Hematopoietic multipotent progenitor cell treated with erythropoietin and hydrocortisone succinate and interleukin-3 and kit ligand, for 6 days (in vitro differentiated cells): Measurements from ENCODE around the gene ZNF594.
"Not testable (repeated sequence)": the region's sequence is repeated elsewhere in the genome, so short reads cannot be mapped to it uniquely, and the experiment has no call there.

ENCODE experiments used
- DNase-seq: peaks from one replicate; pipeline ENCODE4 v3.0.0-alpha.2; 2015

Gene ZNF594

DNA sequence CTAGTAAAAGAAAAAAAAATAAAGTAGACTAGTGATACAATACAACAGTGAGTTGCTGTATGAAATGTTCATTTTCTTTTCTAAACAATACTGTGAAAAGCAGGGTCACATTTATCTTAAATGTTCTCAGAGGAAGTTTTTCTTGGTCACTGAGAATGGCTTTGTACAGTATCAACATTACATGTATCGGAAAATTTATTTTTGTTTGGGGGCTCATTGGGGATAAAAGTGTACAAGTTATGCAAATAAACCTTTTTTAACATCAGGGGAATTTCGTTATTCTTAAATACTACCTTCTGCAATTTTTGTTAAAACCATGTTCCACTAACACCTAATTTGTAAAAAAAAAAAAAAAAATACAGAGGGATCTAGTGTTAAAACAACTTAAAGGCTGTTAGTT, 8.7 kb upstream of the ZNF594 start:
- DNase-seq = no peak

DNA sequence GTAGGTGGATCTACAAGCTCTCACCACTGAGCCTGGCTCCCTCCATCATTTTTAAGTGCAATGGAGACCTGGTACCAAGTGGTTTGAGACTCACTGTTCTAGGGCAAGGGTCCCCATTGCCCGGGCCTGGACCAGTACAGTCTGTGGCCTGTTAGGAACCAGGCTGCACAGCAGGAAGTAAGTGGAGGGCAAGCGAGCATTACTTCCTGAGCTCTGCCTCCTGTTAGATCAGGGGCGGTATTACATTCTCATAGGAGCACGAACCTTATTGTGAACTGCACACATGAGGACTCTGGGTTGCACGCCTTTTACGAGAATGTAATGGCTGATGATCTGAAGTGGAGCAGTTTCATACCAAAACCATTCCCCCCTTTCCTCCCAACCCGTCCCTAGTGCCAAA, 6.8 kb upstream of the ZNF594 start:
- no peak for DNase-seq

DNA sequence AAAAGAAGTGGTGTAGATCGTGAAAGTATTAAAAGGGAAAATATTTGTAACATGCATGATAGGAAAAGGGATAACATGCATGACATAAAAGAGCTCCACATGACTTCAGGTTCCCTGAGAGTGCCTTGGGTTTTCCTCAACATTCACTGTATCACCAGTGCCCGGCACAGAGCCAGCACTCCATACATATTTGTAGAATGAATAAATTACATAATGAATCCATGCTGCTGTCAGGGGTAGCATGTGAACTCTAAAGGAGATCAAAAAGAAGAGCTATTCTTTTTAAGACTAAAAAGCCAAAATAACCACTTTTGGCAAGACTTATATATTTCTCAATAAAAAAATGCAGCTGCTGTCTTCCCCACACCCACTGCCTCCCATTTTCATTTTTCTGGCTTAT, 2.7 kb upstream of the ZNF594 start:
- DNase-seq = no peak

DNA sequence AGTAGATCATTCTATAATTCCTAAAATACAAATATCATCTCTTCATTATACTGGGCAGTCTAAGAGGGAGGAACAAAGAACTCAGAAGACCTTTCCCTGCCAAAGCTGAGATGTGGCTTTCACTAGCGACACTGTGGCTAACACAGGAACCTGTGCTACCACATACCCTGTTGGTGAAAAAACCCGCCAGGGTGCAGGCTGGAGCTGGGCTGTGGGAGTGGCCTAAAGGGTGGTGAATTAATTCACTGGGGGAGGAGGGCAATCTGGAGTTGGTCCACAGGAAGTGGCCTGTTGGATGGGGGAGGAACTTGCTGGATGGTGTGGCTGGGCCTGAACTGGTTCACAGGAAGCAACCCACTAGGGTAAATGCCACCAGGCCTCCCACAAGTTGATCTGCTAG, 7.4 kb downstream of the ZNF594 start:
- DNase-seq = no peak

DNA sequence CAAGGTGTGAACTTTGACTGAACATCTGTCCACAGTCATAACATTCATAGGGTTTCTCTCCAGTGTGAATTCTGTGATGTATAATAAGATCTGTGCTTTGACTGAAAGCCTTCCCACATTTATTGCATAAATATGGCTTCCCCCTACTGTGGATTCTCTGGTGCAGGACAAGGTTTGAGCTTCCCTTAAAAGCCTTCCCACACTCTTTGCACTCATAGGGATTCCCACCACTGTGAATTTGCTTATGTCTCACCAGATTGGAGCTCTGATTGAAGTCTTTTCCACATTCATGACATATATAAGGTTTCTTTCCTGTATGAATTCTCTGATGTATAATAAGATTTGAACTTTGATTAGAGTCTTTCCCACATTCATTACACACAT, 8.3 kb downstream of the ZNF594 start:
- no peak for DNase-seq

DNA sequence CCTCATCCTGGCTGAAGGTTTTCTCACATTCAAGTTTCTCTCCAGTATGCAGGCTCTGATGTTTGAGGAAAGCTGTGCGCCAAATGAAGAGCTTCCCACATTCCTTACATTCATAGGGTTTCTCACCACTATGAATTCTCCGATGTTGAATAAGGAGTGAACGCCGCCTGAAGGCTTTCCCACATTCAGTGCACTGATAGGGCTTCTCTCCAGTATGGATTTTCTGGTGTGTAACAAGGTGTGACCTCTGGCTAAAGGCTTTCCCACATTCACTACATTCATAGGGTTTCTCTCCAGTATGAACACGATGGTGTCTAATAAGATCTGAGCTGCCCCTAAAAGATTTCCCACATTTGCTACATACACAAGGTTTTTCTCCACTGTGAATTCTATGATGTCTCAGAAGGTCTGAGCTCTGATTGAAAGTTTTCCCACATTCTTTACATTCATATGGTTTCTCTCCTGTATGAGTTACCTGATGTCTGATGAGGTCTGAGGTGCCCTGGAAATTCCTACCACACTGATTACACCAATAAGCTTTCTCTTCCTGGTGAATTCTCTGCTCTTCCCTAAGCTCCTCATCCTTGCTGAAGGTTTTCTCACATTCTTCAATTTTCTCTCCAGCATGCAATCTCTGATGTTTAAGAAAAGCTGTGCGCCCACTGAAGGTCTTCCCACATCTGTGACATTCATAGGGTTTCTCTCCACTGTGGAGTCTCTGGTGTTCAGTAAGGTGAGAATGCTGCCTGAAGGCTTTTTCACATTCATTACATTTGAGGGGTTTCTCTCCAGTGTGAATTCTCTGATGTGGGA, 8.9 kb downstream of the ZNF594 start:
- no peak for DNase-seq

DNA sequence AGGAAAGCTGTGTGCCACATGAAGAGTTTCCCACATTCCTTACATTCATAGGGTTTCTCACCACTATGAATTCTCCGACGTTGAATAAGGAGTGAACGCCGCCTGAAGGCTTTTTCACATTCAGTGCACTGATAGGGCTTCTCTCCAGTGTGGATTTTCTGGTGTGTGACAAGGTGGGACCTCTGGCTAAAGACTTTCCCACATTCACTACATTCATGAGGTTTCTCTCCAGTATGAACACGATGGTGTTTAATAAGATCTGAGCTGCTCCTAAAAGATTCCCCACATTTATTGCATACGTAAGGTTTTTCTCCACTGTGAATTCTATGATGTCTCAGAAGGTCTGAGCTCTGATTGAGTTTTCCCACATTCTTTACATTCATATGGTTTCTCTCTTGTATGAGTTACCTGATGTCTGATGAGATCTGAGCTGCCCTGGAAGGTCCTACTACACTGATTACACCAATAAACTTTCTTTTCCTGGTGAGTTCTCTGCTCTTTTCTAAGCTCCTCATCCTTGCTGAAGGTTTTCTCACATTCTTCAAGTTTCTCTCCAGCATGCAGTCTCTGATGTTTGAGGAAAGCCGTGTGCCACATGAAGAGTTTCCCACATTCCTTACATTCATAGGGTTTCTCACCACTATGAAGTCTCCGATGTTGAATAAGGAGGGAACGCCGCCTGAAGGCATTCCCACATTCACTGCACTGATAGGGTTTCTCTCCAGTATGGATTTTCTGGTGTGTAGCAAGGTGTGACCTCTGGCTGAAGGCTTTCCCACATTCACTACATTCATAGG, 10.0 kb downstream of the ZNF594 start:
- no peak for DNase-seq

DNA sequence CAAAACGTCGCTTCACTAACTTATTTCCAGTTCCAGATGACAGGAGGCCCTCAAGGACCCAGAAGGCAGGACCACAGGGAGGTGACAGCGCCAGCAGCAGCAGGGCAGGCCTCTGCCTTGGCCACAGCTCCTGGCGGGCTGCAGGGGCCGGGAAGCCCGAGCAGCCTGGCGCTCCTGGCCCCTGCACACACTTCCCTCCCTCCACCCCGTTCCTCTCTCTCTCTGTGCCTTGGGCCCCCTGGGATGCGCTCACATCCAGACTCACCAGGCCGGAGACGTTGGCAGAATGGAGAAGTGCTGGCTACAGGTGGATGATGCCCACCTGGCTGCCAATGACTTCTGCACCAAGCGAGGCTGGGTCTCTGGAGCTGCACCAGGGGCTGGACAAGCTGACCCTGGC, 12.7 kb downstream of the ZNF594 start:
- no peak for DNase-seq

DNA sequence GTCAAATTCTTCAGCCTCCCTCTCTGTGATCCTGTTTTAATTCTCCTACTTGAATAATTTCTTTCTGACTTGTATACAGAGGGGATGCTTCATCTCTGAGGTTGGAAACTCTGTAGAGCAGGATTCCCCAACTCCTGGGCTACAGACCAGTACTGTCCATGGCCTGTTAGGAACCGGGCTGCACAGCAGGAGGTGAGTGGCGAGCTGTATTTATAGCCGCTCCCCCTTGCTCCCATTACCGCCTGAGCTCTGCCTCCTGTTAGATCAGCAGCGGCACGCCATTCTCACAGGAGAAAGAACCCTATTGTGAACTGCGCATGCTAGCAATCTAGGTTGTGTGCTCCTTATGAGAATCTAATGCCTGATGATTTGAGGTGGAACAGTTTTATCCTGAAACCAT, 16.6 kb downstream of the ZNF594 start:
- DNase-seq = not testable (repeated sequence)

DNA sequence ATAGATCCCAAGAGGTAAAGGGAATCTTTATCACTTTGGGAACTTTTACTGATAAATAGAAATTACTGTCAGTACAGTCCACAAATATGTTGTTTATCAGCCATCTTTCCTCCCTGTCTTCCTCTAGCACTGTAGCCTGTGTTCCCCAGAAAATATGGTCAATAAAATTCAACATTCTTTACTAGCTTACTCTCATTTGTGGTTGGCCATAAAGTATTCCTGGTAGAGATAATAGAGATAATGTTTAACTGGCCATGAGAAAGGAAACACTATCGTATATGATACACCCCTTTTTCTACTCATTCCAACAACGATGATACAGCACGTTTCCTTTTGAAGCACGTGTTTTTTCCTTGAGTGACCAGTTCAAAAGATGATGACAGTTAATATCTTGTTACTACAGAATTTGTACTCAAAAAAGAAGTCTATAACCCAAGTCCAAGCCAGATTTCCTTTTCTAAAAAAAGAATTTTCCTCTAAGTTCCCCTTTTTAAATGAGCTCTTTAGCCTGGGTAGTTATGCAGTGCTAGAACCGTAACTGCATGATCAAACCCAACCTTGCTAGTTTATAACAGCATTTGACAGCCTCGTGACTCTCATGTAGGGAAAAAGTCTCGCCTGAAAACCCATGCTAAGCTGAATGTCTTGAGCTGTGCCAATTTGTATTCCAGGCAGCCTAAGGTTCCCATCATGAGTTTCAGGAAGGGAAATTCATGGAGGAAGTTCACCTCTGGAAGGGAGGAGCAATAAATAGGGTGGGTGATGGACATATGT, 25.7 kb downstream of the ZNF594 start:
- DNase-seq = not testable (repeated sequence)

DNA sequence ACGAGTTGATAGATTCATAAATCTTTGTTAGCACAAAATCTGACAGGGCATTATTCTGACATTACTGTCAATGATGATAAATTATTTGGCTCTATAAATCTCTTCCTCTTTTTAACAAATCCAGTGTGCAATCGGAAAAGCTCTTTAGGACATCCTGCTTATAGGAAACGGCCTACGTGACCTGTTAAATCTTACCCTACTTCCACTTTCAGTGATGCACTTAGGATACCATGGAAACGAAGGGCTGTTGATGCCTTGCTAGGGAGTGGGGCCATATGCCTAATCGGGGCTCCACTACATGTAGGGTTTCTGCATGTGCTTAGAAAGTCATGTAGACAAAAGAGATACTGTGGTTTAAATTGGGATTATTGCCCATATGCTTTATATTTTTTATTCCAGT, 27.2 kb downstream of the ZNF594 start:
- DNase-seq = no peak

DNA sequence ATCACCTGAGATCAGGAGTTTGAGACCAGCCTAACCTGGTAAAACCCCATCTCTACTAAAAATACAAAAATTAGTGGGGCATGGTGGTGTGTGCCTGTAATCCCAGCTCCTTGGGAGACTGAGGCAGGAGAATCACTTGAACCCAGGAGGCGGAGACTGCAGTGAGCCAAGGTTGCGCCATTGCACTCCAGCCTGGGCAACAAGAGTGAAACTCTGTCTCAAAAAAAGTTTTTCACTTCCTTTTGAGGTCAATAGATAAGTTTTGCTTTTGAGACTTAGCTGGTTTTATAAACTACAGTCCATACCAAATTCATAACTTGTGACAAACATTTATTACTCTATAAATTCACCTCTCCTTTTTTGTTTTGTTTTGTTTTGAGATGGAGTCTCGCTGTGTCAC, 29.9 kb downstream of the ZNF594 start:
- DNase-seq = not testable (repeated sequence)

DNA sequence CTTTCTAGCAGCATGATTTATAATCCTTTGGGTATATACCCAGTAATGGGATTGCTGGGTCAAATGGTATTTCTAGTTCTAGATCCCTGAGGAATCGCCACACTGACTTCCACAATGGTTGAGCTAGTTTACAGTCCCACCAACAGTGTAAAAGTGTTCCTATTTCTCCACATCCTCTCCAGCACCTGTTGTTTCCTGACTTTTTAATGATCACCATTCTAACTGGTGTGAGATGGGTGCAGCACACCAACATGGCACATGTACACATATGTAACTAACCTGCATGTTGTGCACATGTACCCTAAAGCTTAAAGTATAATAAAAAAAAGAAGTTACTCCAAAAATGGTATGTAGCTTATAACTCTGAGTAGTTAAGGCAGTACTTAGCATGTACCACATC, 31.0 kb downstream of the ZNF594 start:
- not testable (repeated sequence) for DNase-seq

DNA sequence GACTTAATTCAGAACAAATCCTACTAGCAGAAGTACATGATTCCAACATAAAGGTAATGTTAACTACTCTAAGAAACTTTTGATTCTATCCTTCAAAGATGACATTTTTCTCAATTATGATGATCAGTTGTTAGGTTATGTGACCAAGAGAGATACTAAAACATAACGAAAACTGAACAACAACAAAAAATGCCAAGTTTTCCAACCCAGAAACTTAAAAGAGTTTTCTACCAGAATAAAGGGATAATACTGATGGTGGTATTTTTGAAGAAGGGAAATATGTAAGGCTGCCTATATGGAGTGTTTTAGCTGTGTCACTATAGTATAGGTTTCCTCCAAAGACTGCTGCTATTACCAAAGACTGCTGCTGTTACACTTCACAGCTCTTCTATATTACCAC, 45.5 kb downstream of the ZNF594 start:
- DNase-seq = not testable (repeated sequence)

DNA sequence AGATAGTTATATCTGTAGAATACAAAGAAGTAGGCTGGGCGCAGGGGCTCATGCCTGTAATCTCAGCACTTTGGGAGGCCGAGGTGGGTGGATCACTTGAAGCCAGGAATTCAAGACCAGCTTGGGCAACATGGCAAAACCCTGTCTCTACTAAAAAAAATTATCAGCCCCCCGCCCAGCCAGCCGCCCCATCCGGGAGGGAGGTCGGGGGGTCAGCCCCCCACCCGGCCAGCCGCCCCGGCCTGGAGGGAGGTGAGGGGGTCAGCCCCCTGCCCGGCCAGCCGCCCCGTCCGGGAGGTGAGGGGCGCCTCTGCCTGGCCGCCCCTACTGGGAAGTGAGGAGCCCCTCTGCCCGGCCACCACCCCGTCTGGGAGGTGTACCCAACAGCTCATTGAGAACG, 48.8 kb downstream of the ZNF594 start:
- DNase-seq = not testable (repeated sequence)

DNA sequence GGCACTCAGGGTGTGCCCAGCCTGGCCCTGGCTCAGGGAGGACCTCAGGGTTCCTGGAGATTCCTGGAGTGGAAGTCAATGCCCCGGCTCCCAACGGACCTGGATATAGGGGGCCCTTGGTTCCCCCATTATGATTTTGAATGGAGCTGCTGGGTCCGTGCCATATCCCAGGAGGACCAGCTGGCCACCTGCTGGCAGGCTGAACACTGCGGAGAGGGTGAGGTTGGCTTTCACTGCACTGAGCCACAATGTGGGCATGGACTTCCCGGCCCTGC, 52.3 kb downstream of the ZNF594 start:
- no peak for DNase-seq

DNA sequence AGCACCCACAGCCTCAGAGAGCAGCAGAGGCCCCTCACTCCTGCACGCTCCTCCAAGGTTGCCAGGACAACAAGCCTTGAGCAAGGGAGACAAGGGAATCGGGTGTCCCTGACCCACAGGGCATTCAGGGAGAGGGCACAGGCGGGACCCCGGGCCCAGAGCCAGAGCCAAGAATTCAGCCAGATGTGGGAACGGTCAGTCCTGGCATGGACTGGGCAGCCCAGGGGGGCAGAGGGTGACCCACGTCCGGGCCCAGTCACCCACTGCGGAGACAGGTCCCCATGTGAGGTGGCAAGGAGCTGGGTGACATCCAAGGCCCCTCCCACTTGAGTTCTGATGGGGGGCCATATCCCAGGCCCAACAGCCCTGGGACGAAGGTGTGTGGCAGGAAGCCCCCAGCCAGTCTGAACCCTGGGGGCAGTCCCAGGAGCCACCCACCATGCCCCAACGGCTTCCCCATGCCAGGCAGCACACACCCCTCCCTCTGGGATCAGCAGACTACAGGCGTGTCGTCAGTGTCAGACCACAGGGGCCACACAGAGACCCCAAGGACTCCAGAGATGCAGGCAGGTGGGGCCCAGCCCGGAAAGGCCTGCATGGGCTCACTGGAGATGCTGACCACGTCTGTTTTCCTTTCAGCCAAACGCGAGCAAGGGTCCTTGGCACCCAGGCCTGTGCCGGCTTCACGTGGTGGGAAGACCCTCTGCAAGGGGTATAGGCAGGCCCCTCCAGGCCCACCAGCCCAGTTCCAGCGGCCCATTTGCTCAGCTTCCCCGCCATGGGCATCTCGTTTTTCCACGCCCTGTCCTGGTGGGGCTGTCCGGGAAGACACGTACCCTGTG, 52.8 kb downstream of the ZNF594 start:
- DNase-seq = no peak

DNA sequence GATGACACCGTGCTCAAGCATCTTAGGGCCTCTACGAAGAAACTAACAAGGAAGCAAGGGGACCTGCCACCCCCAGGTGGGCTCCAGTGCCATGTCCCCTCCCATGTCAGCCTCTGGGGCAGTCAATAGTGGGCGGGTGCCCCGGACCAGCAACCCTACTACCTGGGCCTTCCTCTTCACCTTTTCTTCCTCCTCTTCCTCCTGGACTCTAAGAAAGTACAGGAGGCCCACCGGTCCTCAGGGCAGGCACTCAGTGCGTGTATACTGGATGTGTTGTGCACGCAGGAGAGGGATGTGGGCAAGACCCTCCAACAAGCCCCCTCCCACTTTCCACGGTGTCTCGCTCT, 53.5 kb downstream of the ZNF594 start:
- DNase-seq = not testable (repeated sequence)

DNA sequence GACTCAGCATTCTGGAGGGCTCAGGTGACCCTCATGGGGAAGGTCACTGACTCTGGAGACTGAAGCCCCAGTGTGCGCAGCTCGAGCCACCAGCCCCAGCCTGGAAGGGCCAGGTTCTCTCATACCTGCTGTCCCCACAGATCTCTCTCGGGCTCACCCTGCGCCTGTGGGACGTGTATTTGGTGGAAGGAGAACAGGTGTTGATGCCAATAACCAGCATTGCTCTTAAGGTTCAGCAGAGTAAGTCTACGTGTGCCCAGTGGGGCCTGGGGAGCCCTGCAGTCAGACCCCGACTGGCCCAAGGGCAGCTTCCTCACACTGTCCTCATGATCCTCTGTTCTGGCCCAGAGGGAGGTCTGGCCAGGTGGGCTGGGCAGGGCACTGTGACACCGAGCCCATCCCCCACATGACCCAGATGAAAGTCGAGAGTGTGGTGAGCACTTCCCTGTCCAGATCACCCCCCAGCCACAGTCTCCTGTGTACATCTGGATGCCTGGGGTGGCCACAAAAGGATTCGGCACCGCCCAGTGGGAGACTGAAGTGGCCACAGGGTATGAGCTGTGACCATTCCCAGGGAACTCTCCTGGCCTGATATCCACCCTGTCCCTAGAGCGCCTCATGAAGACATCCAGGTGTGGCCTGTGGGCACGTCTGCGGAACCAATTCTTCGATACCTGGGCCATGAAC, 54.0 kb downstream of the ZNF594 start:
- DNase-seq = not testable (repeated sequence)

DNA sequence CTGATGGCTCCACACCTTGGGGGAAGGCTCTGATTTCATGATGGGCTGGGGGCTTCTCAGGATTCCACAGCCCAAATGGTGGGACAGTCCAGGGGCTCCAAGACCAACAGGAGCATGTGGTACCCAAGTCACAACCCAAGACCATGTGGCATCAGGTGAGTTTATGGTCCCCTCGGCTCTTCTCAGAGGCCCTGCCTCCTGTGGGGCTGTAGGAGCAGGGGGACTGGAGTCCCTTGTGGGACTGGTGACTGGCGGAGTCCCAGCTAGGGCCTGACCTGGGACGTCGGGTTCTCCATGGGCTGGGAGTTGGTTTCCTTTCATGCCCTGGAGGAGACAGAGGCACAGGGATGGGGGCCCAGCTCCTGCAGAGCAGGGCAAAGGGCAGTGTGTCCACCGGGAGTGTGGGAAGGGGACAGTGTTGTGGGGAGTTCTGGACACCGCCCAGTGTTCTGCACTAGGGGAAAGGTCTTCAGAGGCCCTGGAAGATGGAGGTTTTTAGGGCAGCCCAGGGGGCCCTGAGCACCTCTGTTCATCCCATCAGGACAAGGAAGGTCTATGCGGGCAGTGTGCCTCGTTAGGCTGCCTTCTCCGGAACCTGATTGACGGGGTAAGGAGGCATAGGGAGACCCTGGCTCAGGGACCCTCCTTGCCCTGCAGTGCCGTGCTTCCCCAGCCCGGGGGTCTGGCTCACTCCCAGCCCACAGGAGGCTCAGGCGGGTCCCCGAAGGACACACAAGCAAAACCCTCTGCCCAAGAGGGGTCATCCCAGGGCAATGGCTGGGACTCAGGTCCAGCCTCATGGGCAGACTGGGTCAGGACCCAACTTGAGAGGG, 54.9 kb downstream of the ZNF594 start:
- not testable (repeated sequence) for DNase-seq
